Neutrophil (primary cell): ENCODE measurements around the gene BTRC.

ENCODE experiments used
- H3K27ac ChIP-seq: fragments of 200-600 bp; sonication (generic); 2 replicates; pipeline ENCODE4 v1.5.1; 2016; ENCODE audit warnings: mild to moderate bottlenecking, moderate library complexity
- H3K27me3 ChIP-seq: fragments of 200-600 bp; sonication (generic); 2 replicates; pipeline ENCODE4 v1.6.0; 2016; ENCODE audit warnings: mild to moderate bottlenecking
- H3K36me3 ChIP-seq: fragments of 200-600 bp; sonication (generic); 2 replicates; pipeline ENCODE4 v1.5.1; 2017
- H3K4me1 ChIP-seq, 2 experiments: fragments of 200-600 bp in 1 of 2; sonication (generic) in 1 of 2; 1 replicate in 1 of 2; 2 replicates in 1 of 2; pipeline versions ENCODE4 v1.5.1 to v1.6.1; 2013 to 2016; ENCODE audit warnings: low read depth in 1 of 2, low read length in 1 of 2, mild to moderate bottlenecking in 1 of 2, moderate library complexity in 1 of 2; ENCODE audit not compliant: control insufficient read depth in 1 of 2, insufficient read depth in 1 of 2
- H3K4me3 ChIP-seq, 2 experiments: fragments of 200-600 bp in 1 of 2; sonication (generic) in 1 of 2; 1 replicate in 1 of 2; 2 replicates in 1 of 2; pipeline ENCODE4 v1.5.1; 2013 to 2016; ENCODE audit warnings: low read depth in 1 of 2, low read length in 1 of 2, mild to moderate bottlenecking in 1 of 2, moderate library complexity in 1 of 2
- H3K9me3 ChIP-seq: fragments of 200-600 bp; sonication (generic); 2 replicates; pipeline ENCODE4 v1.5.1; 2016
- TF ChIP-seq, protein P1 (sequence below): fragments of 200-600 bp; sonication (generic); IDR thresholded peaks from 2 replicates; pipeline ENCODE4 v1.5.1; 2016; ENCODE audit warnings: antibody characterized with exemption

BTRC gene

DNA sequence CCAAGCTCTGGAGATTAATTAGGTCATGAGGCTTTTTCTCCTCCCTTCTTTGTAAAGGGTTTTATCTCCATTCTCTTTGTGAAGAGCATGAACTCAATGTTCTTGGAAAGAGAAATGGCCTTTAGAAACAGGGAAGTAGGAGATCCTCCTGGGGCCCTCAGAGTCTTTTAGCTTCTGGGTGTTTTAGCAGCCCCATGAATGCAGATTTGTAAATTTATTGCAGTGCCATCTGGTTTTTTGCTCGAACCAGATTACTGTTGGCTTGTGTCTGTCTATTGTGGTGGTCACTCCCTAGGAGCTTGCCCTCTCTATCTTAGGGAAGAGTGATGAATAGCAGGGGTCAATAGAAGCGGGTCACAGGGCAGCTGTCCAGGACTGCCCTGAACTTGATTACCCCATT is 110.6 kb downstream of the BTRC start:
- no peaks in the 10 kb centered on the region for H3K36me3 ChIP-seq
- H3K4me3 ChIP-seq: no peak overlapping the region
- H3K9me3 ChIP-seq: no peaks in the 10 kb centered on the region
- TF ChIP-seq, protein P1, sequence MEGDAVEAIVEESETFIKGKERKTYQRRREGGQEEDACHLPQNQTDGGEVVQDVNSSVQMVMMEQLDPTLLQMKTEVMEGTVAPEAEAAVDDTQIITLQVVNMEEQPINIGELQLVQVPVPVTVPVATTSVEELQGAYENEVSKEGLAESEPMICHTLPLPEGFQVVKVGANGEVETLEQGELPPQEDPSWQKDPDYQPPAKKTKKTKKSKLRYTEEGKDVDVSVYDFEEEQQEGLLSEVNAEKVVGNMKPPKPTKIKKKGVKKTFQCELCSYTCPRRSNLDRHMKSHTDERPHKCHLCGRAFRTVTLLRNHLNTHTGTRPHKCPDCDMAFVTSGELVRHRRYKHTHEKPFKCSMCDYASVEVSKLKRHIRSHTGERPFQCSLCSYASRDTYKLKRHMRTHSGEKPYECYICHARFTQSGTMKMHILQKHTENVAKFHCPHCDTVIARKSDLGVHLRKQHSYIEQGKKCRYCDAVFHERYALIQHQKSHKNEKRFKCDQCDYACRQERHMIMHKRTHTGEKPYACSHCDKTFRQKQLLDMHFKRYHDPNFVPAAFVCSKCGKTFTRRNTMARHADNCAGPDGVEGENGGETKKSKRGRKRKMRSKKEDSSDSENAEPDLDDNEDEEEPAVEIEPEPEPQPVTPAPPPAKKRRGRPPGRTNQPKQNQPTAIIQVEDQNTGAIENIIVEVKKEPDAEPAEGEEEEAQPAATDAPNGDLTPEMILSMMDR: no peak
- H3K27ac ChIP-seq: no peak overlapping the region
- H3K27me3 ChIP-seq: peaks cover 3% of the 10 kb centered on the region
- peaks cover 0 to 5% of the 10 kb centered on the region in 2 experiments for H3K4me1 ChIP-seq

DNA sequence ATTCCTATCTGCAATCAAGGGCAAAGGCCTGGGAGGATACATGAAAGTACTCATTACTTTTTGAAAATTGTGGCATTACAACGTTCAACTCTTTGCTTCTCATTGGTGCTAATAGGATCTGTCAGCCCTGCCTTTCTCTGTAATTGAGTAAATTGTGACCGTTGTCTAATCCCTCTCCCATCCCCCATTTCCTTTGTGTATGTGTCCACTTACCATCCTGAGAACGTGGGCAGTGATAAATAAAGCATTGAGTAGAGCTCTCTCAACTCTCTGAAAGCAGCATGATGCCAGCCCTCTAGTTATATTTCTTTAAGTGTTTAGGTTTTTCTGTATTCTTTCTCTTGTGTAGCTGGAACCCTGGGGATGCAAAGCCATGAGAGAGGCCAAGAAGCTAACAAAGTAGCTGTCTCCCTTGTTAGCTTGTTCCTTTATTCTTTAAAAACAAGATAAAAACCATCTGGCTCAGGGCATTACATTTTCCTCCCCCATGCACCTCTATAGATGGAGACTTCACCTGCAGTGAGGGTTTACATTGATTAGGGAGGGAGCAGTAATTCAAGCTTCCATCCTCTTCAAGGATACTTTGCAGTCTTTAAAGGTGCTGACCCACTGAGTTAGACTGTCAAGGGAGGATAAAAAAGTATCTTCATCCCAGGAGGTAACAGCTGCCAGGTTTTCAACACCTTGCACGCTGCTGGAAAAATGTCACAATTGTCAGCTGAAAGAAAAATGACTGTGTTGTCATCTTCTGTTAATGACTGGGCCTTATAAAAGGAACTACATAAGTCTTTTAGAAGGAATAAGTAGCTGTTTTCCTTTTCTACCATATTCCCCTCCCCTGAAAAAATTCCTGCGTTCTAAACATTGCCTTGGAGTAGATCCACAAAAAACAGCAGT is 112.3 kb downstream of the BTRC start:
- no peaks in the 10 kb centered on the region for H3K36me3 ChIP-seq
- peaks cover 0 to 5% of the 10 kb centered on the region in 2 experiments for H3K4me1 ChIP-seq
- no peaks in the 10 kb centered on the region for H3K9me3 ChIP-seq
- H3K27me3 ChIP-seq: no peaks in the 10 kb centered on the region
- TF ChIP-seq, protein P1: no peak
- no peak overlapping the region for H3K4me3 ChIP-seq
- no peak overlapping the region for H3K27ac ChIP-seq

DNA sequence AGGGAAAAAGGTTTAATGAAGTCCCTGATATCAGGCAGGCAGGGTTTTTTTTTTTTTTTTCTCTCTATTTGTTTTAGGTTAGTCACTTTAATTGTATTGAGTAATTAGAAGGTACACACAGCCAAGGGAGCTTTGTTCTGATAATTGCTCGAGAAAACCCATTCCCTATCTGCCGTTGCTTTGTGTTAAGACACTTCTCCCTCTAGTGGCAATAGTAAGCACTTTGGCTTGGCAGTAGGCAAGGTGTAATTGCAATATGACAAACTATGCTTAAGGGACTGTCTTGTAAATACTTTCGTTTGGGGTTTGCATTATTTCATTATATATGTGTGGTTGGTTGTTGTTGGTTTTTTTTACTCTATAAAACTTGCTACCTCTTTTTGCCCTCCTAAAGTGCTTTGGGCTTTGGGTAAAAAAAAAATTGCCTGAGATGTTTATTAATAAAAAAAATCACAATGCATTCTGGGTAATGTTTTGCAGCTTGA is 113.4 kb downstream of the BTRC start:
- no peaks in the 10 kb centered on the region for H3K27me3 ChIP-seq
- H3K9me3 ChIP-seq: no peaks in the 10 kb centered on the region
- no peaks in the 10 kb centered on the region for H3K36me3 ChIP-seq
- H3K4me3 ChIP-seq: no peak overlapping the region
- no peak overlapping the region for H3K27ac ChIP-seq
- peaks cover 0 to 5% of the 10 kb centered on the region in 2 experiments for H3K4me1 ChIP-seq
- TF ChIP-seq, protein P1: no peak

DNA sequence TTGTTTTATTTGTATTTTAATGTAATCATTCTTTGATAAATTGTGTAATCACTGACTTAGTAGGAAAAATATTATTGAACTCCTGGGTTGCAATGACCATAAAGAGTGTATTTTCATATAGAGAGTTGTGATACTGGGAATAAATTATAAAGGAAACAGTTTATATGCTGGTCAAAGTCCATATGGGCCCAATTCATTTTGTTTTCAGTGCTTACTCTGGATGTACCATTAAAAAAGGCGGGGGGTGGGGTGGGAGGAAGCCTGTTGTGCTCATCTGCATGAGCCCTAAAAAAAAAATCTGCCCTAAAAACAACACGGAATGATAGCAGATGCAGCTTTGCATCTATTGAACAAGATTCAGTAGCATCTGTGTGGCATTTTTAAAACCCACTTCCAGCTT is 114.2 kb downstream of the BTRC start:
- peaks cover 0 to 5% of the 10 kb centered on the region in 2 experiments for H3K4me1 ChIP-seq

DNA sequence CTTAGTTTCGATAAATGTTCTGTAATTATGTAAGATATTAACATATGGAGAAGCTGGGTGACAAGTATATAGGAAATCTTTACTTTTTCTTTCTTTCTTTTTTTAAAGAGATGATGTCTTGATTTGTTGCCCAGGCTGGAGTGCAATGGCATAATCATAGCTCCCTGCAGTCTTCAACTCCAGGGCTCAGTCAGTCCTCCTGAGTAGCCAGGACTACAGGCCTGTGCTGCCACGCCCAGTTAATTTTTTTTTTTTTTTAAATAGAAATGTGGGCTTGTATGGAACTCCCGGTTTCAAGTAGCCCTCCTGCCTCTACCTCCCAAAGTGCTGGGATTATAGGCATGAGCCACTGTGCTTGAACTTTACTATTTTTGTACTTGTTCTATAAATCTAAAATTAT is 122.4 kb downstream of the BTRC start:
- TF ChIP-seq, protein P1: no peak
- no peaks in the 10 kb centered on the region for H3K9me3 ChIP-seq
- no peaks in the 10 kb centered on the region for H3K4me1 ChIP-seq
- peaks cover 5% of the 10 kb centered on the region for H3K36me3 ChIP-seq
- no peaks in the 10 kb centered on the region for H3K27me3 ChIP-seq
- H3K4me3 ChIP-seq: no peak overlapping the region
- H3K27ac ChIP-seq: no peak overlapping the region

More for the DNA sequence above, 114.2 kb downstream of the BTRC start:
- Histone ChIP-seq H3K9me3 (no peaks in the 10 kb centered on the region), H3K27me3 (no peaks in the 10 kb centered on the region), H3K27ac (no peak overlapping the region), H3K36me3 (no peaks in the 10 kb centered on the region), H3K4me3 (no peak overlapping the region)
- TF ChIP-seq, protein P1: no peak
